Liver (tissue), 9 donors: ENCODE data around the gene DYNC1H1. TPM values are rescaled to one million over a fixed set of nuclear protein-coding genes. Genes with fewer than 3 reads are reported as not detected.

Experiments used
- DNase-seq: peaks from one replicate; pipeline ENCODE4 v3.0.0-alpha.2; 2017; ENCODE audit warnings: low spot score
- H3K27ac ChIP-seq, 2 donors: one replicate each; pipeline ENCODE4 v1.7.0; 2013; ENCODE audit warnings: inconsistent platforms in 2 of 2, low read length in 2 of 2, control low read depth in 1 of 2, low read depth in 1 of 2, mild to moderate bottlenecking in 1 of 2
- H3K27me3 ChIP-seq, 4 donors: one replicate each; pipeline versions ENCODE4 v1.6.1 to v1.7.0; 2013; ENCODE audit warnings: low read length in 3 of 4, inconsistent platforms in 1 of 4, mild to moderate bottlenecking in 1 of 4, moderate library complexity in 1 of 4; ENCODE audit not compliant: control insufficient read depth in 4 of 4, insufficient read depth in 4 of 4
- H3K36me3 ChIP-seq, 4 donors: one replicate each; pipeline versions ENCODE4 v1.6.1 to v1.7.0; 2013; ENCODE audit warnings: low read length in 3 of 4, mild to moderate bottlenecking in 3 of 4, low read depth in 1 of 4, moderate library complexity in 1 of 4; ENCODE audit not compliant: control insufficient read depth in 4 of 4, insufficient read depth in 3 of 4
- H3K4me1 ChIP-seq, 4 donors: one replicate each; pipeline versions ENCODE4 v1.6.1 to v1.7.0; 2013; ENCODE audit warnings: low read length in 3 of 4, mild to moderate bottlenecking in 3 of 4, moderate library complexity in 1 of 4; ENCODE audit not compliant: control insufficient read depth in 4 of 4, insufficient read depth in 4 of 4
- H3K4me3 ChIP-seq, 3 donors: one replicate each; pipeline versions ENCODE4 v1.6.1 to v1.7.0; 2013; ENCODE audit warnings: low read length in 3 of 3, control low read depth in 1 of 3, low read depth in 1 of 3, mild to moderate bottlenecking in 1 of 3
- H3K9ac ChIP-seq, 2 donors: one replicate each; pipeline ENCODE4 v1.7.0; 2013; ENCODE audit warnings: low read length in 2 of 2, mild to moderate bottlenecking in 2 of 2, moderate library complexity in 2 of 2, control low read depth in 1 of 2, low read depth in 1 of 2
- H3K9me3 ChIP-seq, 4 donors: one replicate each; pipeline versions ENCODE4 v1.6.1 to v1.7.0; 2013; ENCODE audit warnings: low read length in 3 of 4; ENCODE audit not compliant: control insufficient read depth in 4 of 4
- ATF3 ChIP-seq: IDR thresholded peaks from 2 replicates; pipeline ENCODE4 v1.6.1; 2016; ENCODE audit warnings: antibody characterized with exemption
- CTCF ChIP-seq: fragments of 150-350 bp; IDR thresholded peaks from 2 replicates; pipeline ENCODE4 v1.5.1; 2017; ENCODE audit warnings: improper control_type of control experiment, low read depth, low read length; ENCODE audit not compliant: missing input control
- EGR1 ChIP-seq, 2 donors: IDR thresholded peaks; 2 replicates each; pipeline ENCODE4 v1.6.1; 2016 to 2018; ENCODE audit warnings: antibody characterized with exemption in 2 of 2, low read depth in 2 of 2
- FOXA1 ChIP-seq: IDR thresholded peaks from 2 replicates; pipeline ENCODE4 v1.6.1; 2016; ENCODE audit warnings: antibody characterized with exemption
- FOXA2 ChIP-seq: IDR thresholded peaks from 2 replicates; pipeline ENCODE4 v1.6.1; 2016; ENCODE audit warnings: antibody characterized with exemption
- GABPA ChIP-seq, 2 donors: IDR thresholded peaks in 1 of 2; conservative IDR thresholded peaks in 1 of 2; 2 replicates each; pipeline ENCODE4 v1.6.1; 2016; ENCODE audit warnings: antibody characterized with exemption in 2 of 2, mild to moderate bottlenecking in 1 of 2, moderate library complexity in 1 of 2
- HNF4A ChIP-seq, 2 donors: conservative IDR thresholded peaks; 2 replicates each; pipeline ENCODE4 v1.6.1; 2016; ENCODE audit warnings: antibody characterized with exemption in 2 of 2, mild to moderate bottlenecking in 2 of 2
- HNF4G ChIP-seq: IDR thresholded peaks from 2 replicates; pipeline ENCODE4 v1.6.1; 2016; ENCODE audit warnings: antibody characterized with exemption
- JUND ChIP-seq, 2 donors: IDR thresholded peaks; 2 replicates each; pipeline ENCODE4 v1.6.1; 2016; ENCODE audit warnings: antibody characterized with exemption in 2 of 2
- MAX ChIP-seq: IDR thresholded peaks from 2 replicates; pipeline ENCODE4 v1.6.1; 2016; ENCODE audit warnings: antibody characterized with exemption
- NR2F2 ChIP-seq: IDR thresholded peaks from 2 replicates; pipeline ENCODE4 v1.6.1; 2016; ENCODE audit warnings: antibody characterized with exemption
- RAD21 ChIP-seq, 2 donors: IDR thresholded peaks; 2 replicates each; pipeline ENCODE4 v1.6.1; 2016; ENCODE audit warnings: antibody characterized with exemption in 2 of 2, mild to moderate bottlenecking in 2 of 2
- REST ChIP-seq: IDR thresholded peaks from 2 replicates; pipeline ENCODE4 v1.6.1; 2016; ENCODE audit warnings: antibody characterized with exemption, mild to moderate bottlenecking
- RXRA ChIP-seq, 2 donors: IDR thresholded peaks; 2 replicates each; pipeline ENCODE4 v1.6.1; 2017 to 2018; ENCODE audit warnings: antibody characterized with exemption in 2 of 2, mild to moderate bottlenecking in 1 of 2
- SP1 ChIP-seq: IDR thresholded peaks from 2 replicates; pipeline ENCODE4 v1.6.1; 2018; ENCODE audit warnings: antibody characterized with exemption, mild to moderate bottlenecking
- TAF1 ChIP-seq: conservative IDR thresholded peaks from 2 replicates; pipeline ENCODE4 v1.6.1; 2016; ENCODE audit warnings: antibody characterized with exemption, mild to moderate bottlenecking
- YY1 ChIP-seq: IDR thresholded peaks from 2 replicates; pipeline ENCODE4 v1.6.1; 2016; ENCODE audit warnings: antibody characterized with exemption, mild to moderate bottlenecking
- ZBTB33 ChIP-seq: IDR thresholded peaks from 2 replicates; pipeline ENCODE4 v1.6.1; 2016; ENCODE audit warnings: antibody characterized with exemption
- WGBS: extraction: QIAGEN DNeasy Blood & Tissue Kit; methylation state at CpG from one replicate; pipeline ENCODE4 v1.1.7; 2013; 5-methylcytosine and 5-hydroxymethylcytosine counted together
- polyA plus RNA-seq, 2 donors: library from polyadenylated mRNA; stranded (reverse) in 1 of 2; unstranded in 1 of 2; fragments of 200-250 nt in 1 of 2; fragments of >200 nt in 1 of 2; fragmentation: Nextera tagmentation in 1 of 2; extraction: Ambion mirVana in 1 of 2; gene quantifications; one replicate each; pipeline versions ENCODE4 v1.2.1 to v1.2.3, GENCODE V29; 2013 to 2015
- total RNA-seq, 2 donors: library from RNA; depleted of rRNA; stranded (reverse); fragments of >200 nt; gene quantifications; one replicate each; pipeline ENCODE4 v1.2.3, GENCODE V29; 2014
- donor health status: healthy.
- donor health status: healthy.
- donor health status: healthy.
- donor health status: healthy.
- donor health status: healthy.

Gene DYNC1H1
- total and polyA plus RNA-seq, 4 donors = 50.3 to 201 (median 82.6) TPM

GRCh38 chr14:101937926-101938767 is 26.2 kb upstream of the DYNC1H1 start:
- Histone ChIP-seq H3K9me3 (no peaks in the 10 kb centered on the region), H3K4me1 (no peaks in the 10 kb centered on the region), H3K27ac (no peak overlapping the region), H3K4me3 (no peak overlapping the region), H3K36me3 (no peaks in the 10 kb centered on the region), H3K9ac (no peak overlapping the region), H3K27me3 (no peaks in the 10 kb centered on the region)
- 66% methylated on average over 13 of the region's 13 CpGs for WGBS
- TF ChIP-seq YY1 (no peak), EGR1 (IDR thresholded peaks at IDR 0.05; ENCODE audit: low read depth in 2 of 2) (no peak), HNF4A (conservative IDR thresholded peaks at IDR 0.05) (no peak), GABPA (IDR thresholded peaks at IDR 0.05 in 1 of 2, conservative IDR thresholded peaks at IDR 0.05 in 1 of 2) (no peak), JUND (IDR thresholded peaks at IDR 0.05) (no peak), SP1 (no peak), ATF3 (no peak), HNF4G (no peak), REST (no peak), FOXA1 (no peak), MAX (no peak)
- no peak for DNase-seq

GRCh38 chr14:101939646-101940170 is 24.7 kb upstream of the DYNC1H1 start:
- Histone ChIP-seq H3K27me3 (no peaks in the 10 kb centered on the region), H3K4me1 (no peaks in the 10 kb centered on the region), H3K36me3 (no peaks in the 10 kb centered on the region), H3K9me3 (no peaks in the 10 kb centered on the region), H3K4me3 (no peak overlapping the region), H3K27ac (no peak overlapping the region), H3K9ac (no peak overlapping the region)
- 66% methylated on average over 5 of the region's 5 CpGs for WGBS
- DNase-seq = no peak
- TF ChIP-seq FOXA1 (no peak), RXRA (IDR thresholded peaks at IDR 0.05) (no peak), RAD21 (IDR thresholded peaks at IDR 0.05) (no peak), FOXA2 (no peak), ZBTB33 (no peak), HNF4G (no peak), YY1 (no peak), NR2F2 (no peak), ATF3 (no peak), TAF1 (no peak), HNF4A (conservative IDR thresholded peaks at IDR 0.05) (no peak), GABPA (IDR thresholded peaks at IDR 0.05 in 1 of 2, conservative IDR thresholded peaks at IDR 0.05 in 1 of 2) (no peak), EGR1 (IDR thresholded peaks at IDR 0.05; ENCODE audit: low read depth in 2 of 2) (no peak), CTCF (no peak), MAX (no peak), SP1 (no peak), JUND (IDR thresholded peaks at IDR 0.05) (no peak)
